Measurements from ENCODE around the gene AXDND1.
"Not testable (repeated sequence)": the region's sequence is repeated elsewhere in the genome, so short reads cannot be mapped to it uniquely, and the experiment has no call there.

Gene AXDND1

DNA sequence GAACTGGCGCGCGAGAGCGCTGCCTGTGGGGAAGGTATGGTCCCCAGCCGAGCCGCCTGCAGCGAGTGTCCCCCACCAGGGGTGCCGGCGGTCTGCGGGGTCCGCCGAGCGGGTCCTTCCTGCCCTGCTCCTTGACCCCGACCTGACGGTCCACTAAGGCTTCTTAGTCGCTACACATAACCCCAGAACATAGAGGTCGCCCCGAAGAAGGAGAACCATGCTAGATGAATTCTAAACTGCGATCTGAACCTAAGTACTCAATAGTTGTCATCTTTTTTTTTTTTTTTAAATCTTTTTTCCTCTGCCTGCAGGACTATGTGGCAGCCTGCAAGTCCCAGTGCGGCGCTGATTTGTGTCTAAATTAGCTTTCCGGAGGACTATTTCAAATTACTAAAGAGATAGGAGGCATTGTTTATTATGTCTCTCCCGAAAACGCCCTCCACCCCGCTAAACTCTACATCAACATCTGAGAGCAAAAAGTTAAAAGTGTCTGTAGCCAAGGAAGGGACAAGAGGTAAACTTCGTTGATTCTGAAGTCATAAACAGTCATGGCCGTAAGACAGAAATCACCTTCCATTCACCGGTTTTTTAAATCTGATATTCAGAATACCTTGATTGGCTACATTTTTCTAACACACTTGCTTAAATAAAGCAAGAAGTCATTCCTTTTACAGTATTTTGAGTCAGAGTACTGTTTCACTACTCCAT lies 476 bp downstream of the AXDND1 start:
- DNase-seq: no peak

DNA sequence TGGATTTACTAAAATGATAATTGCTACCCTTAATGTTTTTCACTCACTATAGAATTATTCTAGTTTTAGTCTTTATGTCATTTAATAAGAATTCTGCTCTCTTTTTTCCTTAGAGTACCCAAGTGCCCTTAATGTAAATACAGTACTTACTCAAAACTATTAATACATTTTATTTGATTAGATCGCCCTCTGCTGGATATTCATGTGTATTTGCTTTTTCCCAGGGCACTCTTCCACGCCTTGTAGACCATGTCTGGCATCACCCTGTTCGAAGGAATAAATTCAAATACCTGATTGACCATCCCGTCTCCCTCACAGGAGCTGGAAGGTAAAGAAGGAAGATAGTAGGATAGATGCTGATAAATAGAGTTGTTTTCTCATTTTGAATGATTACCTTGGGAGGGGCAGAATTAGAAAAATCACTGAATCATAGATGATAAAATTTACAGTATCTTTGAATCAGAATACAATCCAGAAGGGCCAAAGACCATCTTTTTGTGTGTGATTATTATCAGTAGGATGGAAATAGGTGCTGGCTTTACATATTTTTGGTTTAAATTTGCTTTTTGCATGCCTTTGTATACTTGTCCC lies 4.1 kb downstream of the AXDND1 start:
- peak; percentile 85 for DNase-seq

GRCh38 chr1:179372160-179372559 lies 6.4 kb downstream of the AXDND1 start:
- DNase-seq: no peak

DNA sequence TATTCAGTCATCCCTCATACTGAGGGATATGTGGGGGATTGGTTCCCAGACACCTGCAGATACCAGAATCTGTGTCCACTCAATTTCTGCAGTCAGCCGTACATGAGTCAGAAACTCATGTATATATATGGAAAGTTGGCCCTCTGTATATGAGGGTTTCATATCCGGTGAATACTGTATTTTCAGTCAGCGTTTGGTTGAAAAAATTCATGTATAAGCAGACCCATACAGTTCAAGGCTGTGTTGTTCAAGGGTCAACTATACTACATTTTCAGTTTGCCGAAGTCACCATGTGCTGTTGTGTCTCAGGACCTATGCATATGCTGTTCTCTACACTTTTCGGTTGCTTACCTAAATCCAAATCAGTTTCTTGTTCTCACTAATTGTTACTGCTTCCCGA lies 10.5 kb downstream of the AXDND1 start:
- DNase-seq: no peak

DNA sequence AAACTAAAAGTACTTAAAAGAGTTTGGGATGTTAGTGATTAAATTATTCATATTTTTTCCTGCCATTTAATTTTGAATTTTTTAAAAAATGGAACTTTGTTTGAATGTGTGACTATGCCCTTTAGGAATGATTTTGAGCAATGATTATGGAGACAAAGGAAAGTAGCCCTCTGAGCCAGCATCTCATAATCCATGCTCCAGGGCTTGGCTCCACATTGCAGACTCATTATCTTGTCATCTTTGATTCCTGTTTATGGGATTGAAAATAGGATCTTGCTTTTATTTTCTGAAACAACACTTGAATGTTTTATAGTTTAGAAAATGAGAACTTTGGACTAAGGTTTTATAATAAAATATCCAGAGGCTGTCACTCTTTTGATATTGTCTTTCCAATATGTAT lies 14.5 kb downstream of the AXDND1 start:
- no peak for DNase-seq

DNA sequence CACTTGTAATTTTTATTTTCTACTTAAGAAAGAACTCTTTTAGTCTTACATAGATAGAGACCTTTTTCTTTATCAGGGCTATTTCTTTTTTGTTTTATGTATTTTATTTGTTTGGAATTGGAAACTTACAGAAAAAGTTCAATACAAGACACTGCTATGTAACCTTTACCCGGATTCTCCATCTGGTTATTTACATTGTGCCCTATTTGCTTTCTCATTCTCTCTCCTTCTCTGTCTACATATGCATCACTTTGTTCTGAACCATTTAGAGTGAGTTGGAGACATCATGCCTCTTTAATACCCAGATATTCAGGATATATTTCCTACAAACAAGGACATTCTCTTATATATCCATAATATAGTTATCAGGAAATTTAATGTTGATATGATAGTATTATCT lies 18.3 kb downstream of the AXDND1 start:
- DNase-seq: no peak

DNA sequence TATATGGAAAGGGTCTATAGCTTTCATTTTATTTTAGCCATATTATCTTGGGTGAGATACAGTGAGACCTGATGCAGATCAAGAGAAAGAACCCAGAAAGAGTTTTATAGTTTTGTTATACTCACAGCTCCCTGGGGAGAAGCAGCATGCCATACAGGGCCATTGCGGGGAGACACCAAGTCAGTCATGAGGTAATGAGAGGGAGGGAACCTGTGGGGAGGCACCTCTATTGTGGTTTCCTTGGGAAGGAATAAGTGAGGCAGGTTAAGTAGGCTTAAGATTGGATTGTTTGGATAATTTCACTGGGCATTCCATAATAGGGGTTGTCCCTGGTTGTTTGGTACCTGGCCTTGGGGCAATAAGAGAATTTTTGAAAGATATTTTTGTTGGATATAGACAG lies 19.7 kb downstream of the AXDND1 start:
- DNase-seq: no peak

DNA sequence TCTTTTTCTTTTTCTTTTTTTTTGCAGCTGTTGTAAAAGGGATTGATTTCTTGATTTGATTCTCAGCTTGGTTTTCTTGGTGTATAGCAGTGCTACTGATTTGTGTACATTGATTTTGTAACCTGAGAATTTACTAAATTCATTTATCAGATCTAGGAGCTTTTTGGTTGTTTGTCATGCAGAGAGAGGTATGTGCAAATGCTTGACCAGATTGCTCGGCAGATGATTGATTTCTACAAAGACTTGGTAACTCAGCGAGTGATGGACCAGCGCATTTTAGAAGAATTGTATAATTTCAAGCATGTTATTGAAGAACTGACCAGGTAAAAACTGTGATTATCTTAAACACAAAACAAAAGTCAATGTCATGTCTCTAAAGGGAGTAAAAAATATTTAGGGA lies 27.9 kb downstream of the AXDND1 start:
- DNase-seq: no peak

DNA sequence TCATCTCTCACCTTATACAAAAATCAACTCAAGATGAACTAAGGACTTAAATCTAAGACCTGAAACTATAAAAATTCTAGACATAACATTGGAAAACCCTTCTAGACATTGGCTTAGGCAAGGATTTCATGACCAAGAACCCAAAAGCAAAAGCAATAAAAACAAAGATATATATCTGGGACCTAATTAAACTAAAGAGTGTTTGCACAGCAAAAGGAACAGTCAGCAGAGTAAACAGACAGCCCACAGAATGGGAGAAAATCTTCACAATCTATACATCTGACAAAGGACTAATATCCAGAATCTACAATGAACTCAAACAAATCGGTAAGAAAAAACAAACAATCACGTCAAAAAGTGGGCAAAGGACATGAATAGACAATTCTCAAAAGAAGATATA lies 33.6 kb downstream of the AXDND1 start:
- not testable (repeated sequence) for DNase-seq

DNA sequence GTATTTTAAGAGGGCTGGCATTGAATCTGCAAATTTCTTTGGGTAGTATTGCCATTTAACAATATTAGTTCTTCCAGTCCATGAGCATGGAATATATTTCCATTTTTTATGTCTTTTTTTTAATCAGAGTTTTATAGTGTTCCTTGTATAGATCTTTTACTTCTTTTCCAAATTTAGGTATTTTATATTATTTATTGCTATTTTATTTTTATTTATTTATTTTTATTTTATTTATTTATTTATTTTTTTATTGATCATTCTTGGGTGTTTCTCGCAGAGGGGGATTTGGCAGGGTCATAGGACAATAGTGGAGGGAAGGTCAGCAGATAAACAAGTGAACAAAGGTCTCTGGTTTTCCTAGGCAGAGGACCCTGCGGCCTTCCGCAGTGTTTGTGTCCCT lies 52.0 kb downstream of the AXDND1 start:
- DNase-seq: not testable (repeated sequence)

GRCh38 chr1:179418706-179419105 lies 52.9 kb downstream of the AXDND1 start:
- DNase-seq: not testable (repeated sequence)

- no peak for DNase-seq
Measured at GRCh38 chr1:179424610-179425009, 58.8 kb downstream of the AXDND1 start.

DNA sequence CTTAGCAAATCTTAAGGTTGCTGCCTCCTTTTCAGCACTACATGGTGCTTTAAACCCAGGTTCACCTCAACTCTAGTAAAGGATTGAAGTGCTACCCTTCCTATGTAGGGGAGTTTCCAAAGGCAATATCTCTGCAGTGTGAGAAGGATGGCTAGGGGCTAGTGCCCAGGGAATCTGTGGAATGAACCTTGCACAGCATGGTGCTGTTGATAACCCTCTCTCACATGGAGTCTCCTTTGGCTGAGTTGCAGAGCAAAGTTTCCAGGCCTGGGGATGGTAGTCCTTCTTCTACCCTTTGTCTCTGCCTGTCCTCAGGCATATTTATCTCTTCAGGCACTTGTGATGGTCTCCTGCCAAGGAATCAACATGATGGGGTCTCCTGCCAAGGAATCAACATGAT lies 59.4 kb downstream of the AXDND1 start:
- no peak for DNase-seq

DNA sequence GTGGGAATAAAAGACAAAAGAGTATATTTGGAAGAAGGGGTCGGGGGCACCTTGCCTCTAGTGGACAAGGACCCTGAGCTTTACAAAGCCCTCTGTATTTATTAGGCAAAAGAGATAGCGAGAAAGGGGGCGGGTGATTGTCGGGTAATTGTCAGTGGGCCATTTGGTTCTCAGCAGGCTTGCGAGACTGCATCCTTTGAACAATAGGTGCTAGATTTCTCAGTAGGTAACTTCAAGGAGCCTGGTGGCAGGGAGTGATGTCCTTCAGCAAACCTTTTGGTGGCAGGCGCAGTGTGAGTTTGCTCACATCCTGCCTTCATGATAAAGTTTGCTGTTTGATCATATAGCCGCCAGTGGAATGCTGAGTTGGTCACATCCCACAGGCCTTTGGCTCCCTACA lies 71.4 kb downstream of the AXDND1 start:
- no peak for DNase-seq

GRCh38 chr1:179439646-179440045 lies 73.9 kb downstream of the AXDND1 start:
- not testable (repeated sequence) for DNase-seq

DNA sequence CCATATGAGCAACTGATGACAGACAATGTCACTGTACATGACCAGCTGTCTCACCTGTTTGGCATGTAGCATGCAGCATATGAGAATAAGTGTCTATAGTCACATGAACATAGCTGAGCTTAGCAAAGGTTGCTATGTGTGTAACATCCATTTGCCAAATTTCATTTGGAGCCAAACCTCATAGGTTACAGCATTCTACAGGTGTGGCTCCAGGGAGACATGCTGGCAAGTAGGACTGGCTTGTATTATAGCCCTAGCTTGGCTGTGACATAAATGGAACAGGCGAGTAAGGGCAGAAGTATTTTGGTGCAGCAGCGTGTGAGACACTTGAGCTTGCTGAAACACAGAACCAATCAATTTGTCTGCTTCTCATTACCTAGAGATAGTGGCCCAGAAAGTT lies 74.5 kb downstream of the AXDND1 start:
- not testable (repeated sequence) for DNase-seq

DNA sequence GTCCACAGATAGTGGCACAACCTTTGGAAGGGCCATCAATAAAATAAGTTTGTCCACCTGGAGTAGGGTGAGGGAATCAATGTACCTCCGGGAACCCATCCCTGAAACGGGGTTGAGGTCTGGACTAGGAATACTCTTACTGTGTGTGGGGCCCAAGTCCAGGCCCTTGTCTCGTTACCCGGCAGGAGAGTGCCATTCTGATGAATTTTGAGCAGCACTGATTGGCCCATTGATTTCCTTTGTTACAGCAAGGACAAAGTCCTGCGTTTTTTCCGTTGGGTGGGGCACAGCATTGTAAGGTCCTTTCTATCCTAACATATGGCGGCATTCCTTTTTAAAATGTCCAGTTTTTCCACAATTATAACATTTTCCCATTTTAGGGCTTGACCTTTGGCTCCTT lies 75.2 kb downstream of the AXDND1 start:
- DNase-seq: no peak

DNA sequence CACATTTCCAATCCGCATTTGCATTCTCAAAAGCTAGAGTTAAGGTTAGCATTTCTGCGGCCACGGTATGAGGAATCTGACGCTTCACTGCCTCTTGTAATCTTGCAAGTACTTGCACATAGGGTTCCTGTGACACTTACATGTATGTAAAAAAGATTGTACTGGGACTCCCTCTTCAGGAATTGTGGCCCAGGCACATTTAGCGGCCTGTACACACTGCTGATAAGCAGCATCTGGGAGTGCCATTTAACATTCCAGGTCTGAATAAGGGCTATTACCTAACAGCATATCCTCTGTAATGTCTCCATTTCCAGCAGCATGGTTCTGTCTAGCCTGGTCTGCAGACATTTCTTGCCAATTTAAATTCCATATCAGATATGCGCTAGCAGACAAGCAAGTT lies 75.7 kb downstream of the AXDND1 start:
- no peak for DNase-seq

DNA sequence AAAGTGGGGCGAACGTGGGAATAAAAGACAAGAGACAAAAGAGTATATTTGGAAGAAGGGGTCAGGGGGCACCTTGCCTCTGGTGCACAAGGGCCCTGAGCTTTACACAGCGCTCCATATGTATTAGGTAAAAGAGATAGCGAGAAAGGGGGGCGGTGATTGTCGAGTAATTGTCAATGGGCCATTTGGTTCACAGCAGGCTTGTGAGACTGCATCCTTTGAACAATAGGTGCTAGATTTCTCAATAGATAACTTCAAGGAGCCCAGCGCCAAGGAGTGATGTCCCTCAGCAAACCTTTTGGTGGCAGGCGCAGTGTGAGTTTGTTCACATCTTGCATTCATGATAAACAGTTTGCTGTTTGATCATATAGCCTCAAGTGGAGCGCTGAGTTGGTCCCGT lies 77.1 kb downstream of the AXDND1 start:
- DNase-seq: not testable (repeated sequence)

DNA sequence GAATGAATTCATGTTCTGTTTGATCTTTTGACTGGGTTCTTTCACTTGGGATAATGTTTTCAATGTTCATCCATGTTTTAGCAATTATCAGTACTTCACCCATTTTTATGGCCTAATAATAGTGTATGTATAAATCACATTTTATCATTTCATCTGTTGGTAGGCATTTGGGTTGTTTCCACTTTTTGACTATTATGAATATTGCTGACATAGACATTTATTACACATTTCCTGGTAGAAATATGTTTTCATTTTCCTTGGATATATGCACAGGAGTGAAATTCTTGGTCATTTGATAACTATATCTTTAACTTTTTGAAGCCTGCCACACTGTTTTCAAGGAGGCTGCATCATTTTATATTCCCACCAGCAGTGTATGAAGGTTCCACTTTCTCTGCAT lies 79.8 kb downstream of the AXDND1 start:
- no peak for DNase-seq

DNA sequence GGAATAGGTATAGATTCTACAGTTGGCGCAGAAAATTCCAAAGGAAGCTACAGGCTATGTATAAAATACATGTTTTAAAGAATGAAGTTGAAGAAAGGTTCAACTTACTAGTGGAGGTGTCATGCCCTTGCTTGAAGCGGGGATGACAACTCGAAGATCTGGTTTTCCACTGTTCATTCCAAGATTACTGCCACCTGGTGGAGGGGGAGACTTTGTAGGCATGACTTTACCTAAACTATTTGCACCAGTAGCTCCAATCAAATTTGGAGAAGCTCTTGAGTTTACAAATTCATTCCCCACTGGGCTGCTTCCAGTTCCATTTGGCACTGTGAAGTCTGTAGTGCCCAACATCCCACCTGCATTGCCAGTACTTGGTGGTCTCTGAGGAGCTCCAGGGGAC lies 81.7 kb downstream of the AXDND1 start:
- no peak for DNase-seq

- no peak for DNase-seq
Measured at GRCh38 chr1:179448437-179449149, 82.8 kb downstream of the AXDND1 start.

DNA sequence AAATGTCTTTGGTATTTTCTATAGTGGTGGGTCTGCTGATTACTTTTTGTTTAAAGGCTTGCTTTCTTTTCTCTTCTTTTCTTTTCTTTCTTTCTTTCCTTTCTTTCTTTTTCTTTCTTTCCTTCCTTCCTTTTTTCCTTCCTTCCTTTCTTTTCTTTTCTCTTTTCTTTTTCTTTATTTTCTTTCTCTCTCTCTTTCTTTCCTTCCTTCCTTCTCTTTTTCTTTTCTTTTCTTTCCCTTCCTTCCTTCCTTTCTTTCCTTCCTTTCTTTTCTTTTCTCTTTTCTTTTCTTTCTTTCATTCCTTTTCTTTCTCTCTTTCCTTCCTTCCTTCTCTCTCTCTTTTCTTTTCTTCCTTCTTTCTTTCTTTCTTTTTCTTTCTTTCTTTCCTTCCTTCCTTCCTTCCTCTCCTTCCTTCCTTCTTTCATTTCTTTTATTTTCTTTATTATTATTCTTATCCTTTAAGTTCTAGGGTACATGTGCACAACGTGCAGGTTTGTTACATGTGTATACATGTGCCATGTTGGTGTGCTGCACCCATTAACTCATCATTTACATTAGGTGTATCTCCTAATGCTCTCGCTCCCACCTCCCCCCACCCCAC lies 93.9 kb downstream of the AXDND1 start:
- not testable (repeated sequence) for DNase-seq

GRCh38 chr1:179465661-179466060 lies 99.9 kb downstream of the AXDND1 start:
- not testable (repeated sequence) for DNase-seq
